GM23338 (cell line): ENCODE results near the gene ATP2A3. TPM values are rescaled to one million over a fixed set of nuclear protein-coding genes. Genes with fewer than 3 reads are reported as not detected.

ENCODE experiments used
- ATAC-seq: fragments of 200-7000 bp; cut with Tn5 transposase; 3 replicates; pipeline ENCODE4 v1.9.1; 2020
- DNase-seq: peaks from one replicate; pipeline ENCODE4 v3.0.0-alpha.2; 2015; ENCODE audit warnings: low spot score
- H2AFZ ChIP-seq: fragments of 200-600 bp; sonication (generic); 2 replicates; pipeline ENCODE4 v1.8.0; 2016; ENCODE audit warnings: antibody characterized with exemption, mild to moderate bottlenecking, moderate library complexity
- H3F3A ChIP-seq: fragments of 200-600 bp; sonication (generic); replicated peaks from 2 replicates; pipeline ENCODE4 v1.8.0; 2017; ENCODE audit warnings: antibody characterized with exemption, mixed run types, low read depth
- H3K27ac ChIP-seq: fragments of 200-600 bp; sonication (generic); 2 replicates; pipeline ENCODE4 v1.6.1; 2016; ENCODE audit warnings: low read depth
- H3K27me3 ChIP-seq: fragments of 200-600 bp; sonication (generic); 2 replicates; pipeline ENCODE4 v1.8.0; 2016; ENCODE audit warnings: mild to moderate bottlenecking, mixed run types, moderate library complexity; ENCODE audit not compliant: insufficient read depth
- H3K36me3 ChIP-seq: fragments of 200-600 bp; sonication (generic); 2 replicates; pipeline ENCODE4 v1.8.0; 2016; ENCODE audit warnings: mild to moderate bottlenecking; ENCODE audit not compliant: insufficient read depth
- H3K4me1 ChIP-seq: fragments of 200-600 bp; sonication (generic); 2 replicates; pipeline ENCODE4 v1.8.0; 2016; ENCODE audit warnings: mild to moderate bottlenecking, moderate library complexity; ENCODE audit not compliant: insufficient read depth
- H3K4me2 ChIP-seq: fragments of 200-600 bp; sonication (generic); 2 replicates; pipeline ENCODE4 v1.7.1; 2017; ENCODE audit warnings: mixed run types
- H3K4me3 ChIP-seq: fragments of 200-600 bp; sonication (generic); 2 replicates; pipeline ENCODE4 v1.6.1; 2016; ENCODE audit warnings: mixed run types
- H3K79me2 ChIP-seq: fragments of 200-600 bp; sonication (generic); replicated peaks from 2 replicates; pipeline ENCODE4 v1.8.0; 2017; ENCODE audit warnings: mild to moderate bottlenecking; ENCODE audit not compliant: insufficient read depth
- H3K9me2 ChIP-seq: fragments of 200-600 bp; sonication (generic); 2 replicates; pipeline ENCODE4 v1.8.0; 2017; ENCODE audit not compliant: insufficient read depth
- H4K20me1 ChIP-seq: fragments of 200-600 bp; sonication (generic); replicated peaks from 2 replicates; pipeline ENCODE4 v1.8.0; 2017; ENCODE audit warnings: mild to moderate bottlenecking; ENCODE audit not compliant: insufficient read depth
- H3K27ac Mint-ChIP-seq: 2 replicates; pipeline ENCODE4 v1.8.0; 2020; ENCODE audit warnings: inconsistent platforms, mild to moderate bottlenecking, moderate library complexity, mixed read lengths
- H3K27me3 Mint-ChIP-seq: 3 replicates; pipeline ENCODE4 v1.8.0; 2022; ENCODE audit warnings: low read depth, mild to moderate bottlenecking, moderate library complexity, mixed read lengths, inconsistent platforms; ENCODE audit not compliant: insufficient read depth, poor library complexity
- H3K36me3 Mint-ChIP-seq: 3 replicates; pipeline ENCODE4 v1.8.0; 2021; ENCODE audit warnings: low read depth, mild to moderate bottlenecking, inconsistent platforms, moderate library complexity, mixed read lengths
- H3K4me1 Mint-ChIP-seq: 3 replicates; pipeline ENCODE4 v1.8.0; 2020; ENCODE audit warnings: mild to moderate bottlenecking, inconsistent platforms, mixed read lengths
- H3K4me3 Mint-ChIP-seq: 3 replicates; pipeline ENCODE4 v1.8.0; 2021; ENCODE audit warnings: moderate library complexity, mild to moderate bottlenecking, inconsistent platforms, mixed read lengths
- H3K9me3 Mint-ChIP-seq: 3 replicates; pipeline ENCODE4 v1.8.0; 2020; ENCODE audit warnings: moderate library complexity, mild to moderate bottlenecking, inconsistent platforms, mixed read lengths
- CREB1 ChIP-seq: fragments of 250-450 bp; sonication (Bioruptor Pico); IDR thresholded peaks from 2 replicates; pipeline ENCODE4 v1.5.0; 2020; ENCODE audit warnings: low read depth, mild to moderate bottlenecking, moderate library complexity
- CTCF ChIP-seq, 2 experiments: fragments of 200-600 bp in 1 of 2; sonication (generic) in 1 of 2; conservative IDR thresholded peaks; 2 replicates each; pipeline versions ENCODE4 v1.5.1 to v1.6.1; 2016 to 2017; ENCODE audit warnings: antibody characterized with exemption in 2 of 2, low read depth in 2 of 2, mild to moderate bottlenecking in 2 of 2, moderate library complexity in 1 of 2
- ETS1 ChIP-seq: IDR thresholded peaks from 2 replicates; pipeline ENCODE4 v1.6.1; 2016; ENCODE audit warnings: antibody characterized with exemption
- EZH2 ChIP-seq: fragments of 200-600 bp; sonication (generic); IDR thresholded peaks from one replicate; pipeline ENCODE4 v1.8.0; 2017; ENCODE audit warnings: antibody characterized with exemption, mild to moderate bottlenecking, low read depth; ENCODE audit not compliant: unreplicated experiment
- EZH2phosphoT487 ChIP-seq: fragments of 200-600 bp; sonication (generic); IDR thresholded peaks from one replicate; pipeline ENCODE4 v1.8.1; 2018; ENCODE audit warnings: antibody characterized with exemption; ENCODE audit not compliant: unreplicated experiment
- JUNB ChIP-seq: IDR thresholded peaks from one replicate; pipeline ENCODE4 v1.6.1; 2016; ENCODE audit warnings: antibody characterized with exemption; ENCODE audit not compliant: unreplicated experiment
- NANOG ChIP-seq: IDR thresholded peaks from 2 replicates; pipeline ENCODE4 v1.6.1; 2016; ENCODE audit warnings: antibody characterized with exemption, borderline replicate concordance
- POLR2AphosphoS5 ChIP-seq: IDR thresholded peaks from 2 replicates; pipeline ENCODE4 v1.6.1; 2016; ENCODE audit warnings: antibody characterized with exemption, low read depth
- REST ChIP-seq: IDR thresholded peaks from one replicate; pipeline ENCODE4 v1.6.1; 2018; ENCODE audit warnings: antibody characterized with exemption; ENCODE audit not compliant: unreplicated experiment
- STAT1 ChIP-seq: IDR thresholded peaks from one replicate; pipeline ENCODE4 v1.6.1; 2016; ENCODE audit warnings: antibody characterized with exemption; ENCODE audit not compliant: unreplicated experiment
- ZNF114 ChIP-seq: fragments of 250-450 bp; sonication (Bioruptor Pico); IDR thresholded peaks from 2 replicates; pipeline ENCODE4 v1.5.0; 2020; ENCODE audit warnings: mild to moderate bottlenecking, moderate library complexity
- ZNF331 ChIP-seq: fragments of 250-450 bp; sonication (Bioruptor Pico); IDR thresholded peaks from 2 replicates; pipeline ENCODE4 v1.5.0; 2020; ENCODE audit warnings: low read depth, mild to moderate bottlenecking, moderate library complexity
- ZNF462 ChIP-seq: fragments of 250-450 bp; sonication (Bioruptor Pico); IDR thresholded peaks from 2 replicates; pipeline ENCODE4 v1.5.0; 2020; ENCODE audit warnings: mild to moderate bottlenecking, moderate library complexity
- polyA plus RNA-seq: library from polyadenylated mRNA; unstranded; fragments of >200 nt; fragmentation: Nextera tagmentation; extraction: Ambion mirVana; gene quantifications from 2 replicates; pipeline ENCODE4 v1.2.1, GENCODE V29; 2016
- total RNA-seq: library from RNA; depleted of rRNA; stranded (reverse); fragments of >200 nt; shearing (Covaris generic); gene quantifications from 2 replicates; pipeline ENCODE4 v1.2.3, GENCODE V29; 2014

Gene ATP2A3
- total and polyA plus RNA-seq, 2 experiments from 2014 or later, result 9.6 to 35.2 TPM

- Mint-ChIP-seq H3K36me3 (no peaks in the 10 kb centered on the region; the same call in 2 of the 3 replicates), H3K4me3 (peak overlapping the region; percentile 79), H3K27me3 (peaks cover 24% of the 10 kb centered on the region), H3K9me3 (peaks cover 3% of the 10 kb centered on the region; the same call in 1 of the 3 replicates), H3K27ac (peak overlapping the region; percentile 89), H3K4me1 (peaks cover 36% of the 10 kb centered on the region)
- Histone ChIP-seq H3K36me3 (no peaks in the 10 kb centered on the region), H3K27me3 (no peaks in the 10 kb centered on the region), H3K4me2 (peak overlapping the region; percentile 78), H3K9me2 (no peaks in the 10 kb centered on the region), H3K4me1 (peaks cover 21% of the 10 kb centered on the region), H3K79me2 (0 out of 2 replicates have a peak, but pooled peaks cover 4% of the 10 kb centered on the region), H3F3A (peaks cover 11% of the 10 kb centered on the region; the same call in 1 of the 2 replicates), H3K27ac (no peak overlapping the region), H4K20me1 (no peaks in the 10 kb centered on the region), H3K4me3 (peak overlapping the region; percentile 72), H2AFZ (peak overlapping the region; percentile 93)
- DNase-seq (no peak), ATAC-seq (peak; percentile 1; the same call in 2 of the 3 replicates)
- TF ChIP-seq EZH2phosphoT487 (no peak), ZNF114 (CRISPR knock-in tag) (no peak), REST (no peak), ETS1 (no peak), ZNF462 (CRISPR knock-in tag) (no peak), STAT1 (no peak), CTCF (conservative IDR thresholded peaks at IDR 0.05; ENCODE audit: low read depth in 2 of 2) (no peak), ZNF331 (CRISPR knock-in tag) (no peak), CREB1 (CRISPR knock-in tag) (no peak), JUNB (no peak), POLR2AphosphoS5 (no peak), NANOG (no peak), EZH2 (no peak)
Measured at GRCh38 chr17:3893720-3894116, 70.5 kb downstream of the ATP2A3 start.
